Astrocyte (in vitro differentiated cells and primary cell): Measurements from ENCODE around the gene ZBTB7C. TPM values are rescaled to one million over a fixed set of nuclear protein-coding genes. Genes with fewer than 3 reads are reported as not detected.

Experiments used
- DNase-seq: peaks from one replicate; pipeline ENCODE4 v3.0.0-alpha.2; 2010; ENCODE audit warnings: low read depth
- FAIRE-seq: peaks from 2 replicates; lab custom pipeline; 2011; peaks lifted over from hg19 to GRCh38; lab: Jason Lieb, UNC
- H2AFZ ChIP-seq: 2 replicates; pipeline ENCODE4 v1.6.0; 2012; ENCODE audit warnings: low read depth, low read length, inconsistent platforms
- H3K27ac ChIP-seq: 2 replicates; pipeline ENCODE4 v1.5.1; 2011; ENCODE audit warnings: low read depth, low read length, inconsistent platforms
- H3K27me3 ChIP-seq: 2 replicates; pipeline ENCODE4 v1.6.0; 2011; ENCODE audit warnings: low read length, inconsistent platforms; ENCODE audit not compliant: insufficient read depth
- H3K36me3 ChIP-seq: 2 replicates; pipeline ENCODE4 v1.5.1; 2011; ENCODE audit warnings: low read length, inconsistent platforms; ENCODE audit not compliant: insufficient read depth
- H3K4me1 ChIP-seq: 2 replicates; pipeline ENCODE4 v1.5.1; 2011; ENCODE audit warnings: low read length, inconsistent platforms; ENCODE audit not compliant: insufficient read depth
- H3K4me2 ChIP-seq: 2 replicates; pipeline ENCODE4 v1.6.0; 2012; ENCODE audit warnings: low read length, inconsistent platforms
- H3K4me3 ChIP-seq: 2 replicates; pipeline ENCODE4 v1.5.1; 2011; ENCODE audit warnings: low read depth, mild to moderate bottlenecking, low read length, inconsistent platforms; ENCODE audit not compliant: insufficient read depth
- H3K79me2 ChIP-seq: 2 replicates; pipeline ENCODE4 v1.6.0; 2012; ENCODE audit warnings: mild to moderate bottlenecking, low read length, inconsistent platforms; ENCODE audit not compliant: insufficient read depth
- H3K9ac ChIP-seq: 2 replicates; pipeline ENCODE4 v1.6.0; 2012; ENCODE audit warnings: mild to moderate bottlenecking, low read length, inconsistent platforms
- H3K9me3 ChIP-seq: 2 replicates; pipeline ENCODE4 v1.5.1; 2012; ENCODE audit warnings: low read depth, mild to moderate bottlenecking, low read length, inconsistent platforms; ENCODE audit not compliant: insufficient read depth
- H4K20me1 ChIP-seq: 2 replicates; pipeline ENCODE4 v1.6.0; 2012; ENCODE audit warnings: low read length, inconsistent platforms; ENCODE audit not compliant: insufficient read depth
- H3K27ac Mint-ChIP-seq: one replicate; pipeline ENCODE4 v1.8.0; 2021; ENCODE audit warnings: mild to moderate bottlenecking, mixed read lengths; ENCODE audit not compliant: unreplicated experiment
- H3K27me3 Mint-ChIP-seq: one replicate; pipeline ENCODE4 v1.8.0; 2021; ENCODE audit warnings: low read depth, mixed read lengths; ENCODE audit not compliant: unreplicated experiment
- H3K36me3 Mint-ChIP-seq: one replicate; pipeline ENCODE4 v1.8.0; 2021; ENCODE audit warnings: low read depth, mixed read lengths; ENCODE audit not compliant: unreplicated experiment
- H3K4me1 Mint-ChIP-seq: one replicate; pipeline ENCODE4 v1.8.0; 2021; ENCODE audit warnings: low read depth, mixed read lengths; ENCODE audit not compliant: unreplicated experiment
- H3K4me3 Mint-ChIP-seq: one replicate; pipeline ENCODE4 v1.8.0; 2021; ENCODE audit warnings: mild to moderate bottlenecking, moderate library complexity, mixed read lengths; ENCODE audit not compliant: unreplicated experiment
- H3K9me3 Mint-ChIP-seq: one replicate; pipeline ENCODE4 v1.8.0; 2021; ENCODE audit warnings: mild to moderate bottlenecking, mixed read lengths; ENCODE audit not compliant: unreplicated experiment
- EZH2 ChIP-seq: IDR thresholded peaks from 2 replicates; pipeline ENCODE4 v1.6.1; 2012; ENCODE audit warnings: mild to moderate bottlenecking, low read length, inconsistent platforms; ENCODE audit not compliant: insufficient read depth
- total RNA-seq: library from RNA; stranded (reverse); gene quantifications from 2 replicates; pipeline ENCODE4 v1.2.1, GENCODE V29; 2021
- TF ChIP-seq, protein P1 (sequence below): IDR thresholded peaks from 2 replicates; pipeline ENCODE4 v1.5.1; 2011; ENCODE audit warnings: low read depth, mild to moderate bottlenecking, inconsistent platforms, low read length, moderate library complexity; ENCODE audit not compliant: insufficient read depth

The ZBTB7C gene
- total RNA-seq, 1 donor from 2014 or later: 1.0 TPM

DNA sequence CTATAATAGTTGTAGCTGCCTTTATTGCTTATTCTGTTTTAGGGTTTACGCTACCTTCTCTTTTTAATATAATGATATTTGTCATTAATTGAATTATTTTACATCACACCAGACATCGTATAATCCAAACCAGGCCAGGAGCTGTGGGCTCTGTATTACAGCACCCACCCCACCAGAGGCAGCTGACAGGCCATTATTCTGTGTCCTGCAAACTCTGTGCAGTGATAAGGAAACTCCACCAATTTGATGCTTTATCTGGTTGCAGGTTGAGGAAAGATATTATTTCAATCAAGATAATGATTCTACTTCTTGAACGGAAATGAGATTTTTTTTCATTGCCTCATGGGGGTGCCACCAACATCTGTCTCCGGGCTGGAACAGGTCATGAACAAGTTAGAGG is 227.3 kb downstream of the ZBTB7C start:
- Histone ChIP-seq H3K27me3 (peaks cover 41% of the 10 kb centered on the region), H3K4me1 (no peaks in the 10 kb centered on the region), H3K36me3 (no peaks in the 10 kb centered on the region), H4K20me1 (no peaks in the 10 kb centered on the region), H2AFZ (no peak overlapping the region), H3K4me2 (no peak overlapping the region), H3K4me3 (no peak overlapping the region), H3K9ac (no peak overlapping the region), H3K9me3 (no peaks in the 10 kb centered on the region), H3K79me2 (no peaks in the 10 kb centered on the region), H3K27ac (no peak overlapping the region)
- H3K27me3 Mint-ChIP-seq: peaks cover 58% of the 10 kb centered on the region
- peaks cover 5% of the 10 kb centered on the region for H3K9me3 Mint-ChIP-seq
- no peak for FAIRE-seq
- H3K4me3 Mint-ChIP-seq: no peak overlapping the region
- TF ChIP-seq, protein P1, sequence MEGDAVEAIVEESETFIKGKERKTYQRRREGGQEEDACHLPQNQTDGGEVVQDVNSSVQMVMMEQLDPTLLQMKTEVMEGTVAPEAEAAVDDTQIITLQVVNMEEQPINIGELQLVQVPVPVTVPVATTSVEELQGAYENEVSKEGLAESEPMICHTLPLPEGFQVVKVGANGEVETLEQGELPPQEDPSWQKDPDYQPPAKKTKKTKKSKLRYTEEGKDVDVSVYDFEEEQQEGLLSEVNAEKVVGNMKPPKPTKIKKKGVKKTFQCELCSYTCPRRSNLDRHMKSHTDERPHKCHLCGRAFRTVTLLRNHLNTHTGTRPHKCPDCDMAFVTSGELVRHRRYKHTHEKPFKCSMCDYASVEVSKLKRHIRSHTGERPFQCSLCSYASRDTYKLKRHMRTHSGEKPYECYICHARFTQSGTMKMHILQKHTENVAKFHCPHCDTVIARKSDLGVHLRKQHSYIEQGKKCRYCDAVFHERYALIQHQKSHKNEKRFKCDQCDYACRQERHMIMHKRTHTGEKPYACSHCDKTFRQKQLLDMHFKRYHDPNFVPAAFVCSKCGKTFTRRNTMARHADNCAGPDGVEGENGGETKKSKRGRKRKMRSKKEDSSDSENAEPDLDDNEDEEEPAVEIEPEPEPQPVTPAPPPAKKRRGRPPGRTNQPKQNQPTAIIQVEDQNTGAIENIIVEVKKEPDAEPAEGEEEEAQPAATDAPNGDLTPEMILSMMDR: no peak
- no peak for TF ChIP-seq EZH2
- DNase-seq: no peak
- H3K27ac Mint-ChIP-seq: no peak overlapping the region
- H3K36me3 Mint-ChIP-seq: peaks cover 2% of the 10 kb centered on the region
- no peaks in the 10 kb centered on the region for H3K4me1 Mint-ChIP-seq

DNA sequence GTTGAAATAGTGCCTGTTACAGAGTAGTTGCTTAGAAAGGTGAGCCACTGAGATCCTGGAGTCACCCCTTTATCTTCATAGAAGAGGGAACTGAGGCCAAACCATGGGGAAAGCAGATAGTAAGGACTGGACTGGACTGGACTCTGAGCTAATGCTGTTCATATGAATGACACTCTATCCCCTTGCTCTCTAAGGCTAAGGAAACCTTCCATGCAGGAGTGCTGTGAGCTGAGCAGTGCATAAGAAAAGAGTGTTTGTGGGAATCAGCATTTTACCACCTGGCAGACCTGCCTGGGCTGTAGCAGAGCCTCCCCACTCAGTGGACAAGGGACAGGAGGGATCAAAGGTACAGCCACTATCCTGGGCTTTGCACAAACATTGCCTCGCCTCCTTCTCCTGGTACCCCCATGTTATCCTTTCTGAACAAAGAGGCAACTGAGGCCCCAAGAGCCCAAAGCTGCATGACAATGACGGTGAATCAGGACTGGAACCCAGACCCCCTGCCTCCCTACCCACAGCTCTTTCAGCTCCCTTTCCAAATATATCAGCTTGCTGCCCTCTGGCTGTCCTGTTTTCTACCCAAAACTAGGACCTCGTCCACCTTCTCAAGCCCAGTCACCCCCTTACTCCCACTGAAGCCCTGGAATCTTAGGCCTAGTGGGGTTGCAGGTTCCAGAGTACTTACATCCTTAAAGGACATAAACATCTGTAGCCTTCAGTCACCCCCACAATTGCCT is 227.9 kb downstream of the ZBTB7C start:
- Histone ChIP-seq H2AFZ (no peak overlapping the region), H3K36me3 (no peaks in the 10 kb centered on the region), H3K9me3 (no peaks in the 10 kb centered on the region), H3K4me3 (no peak overlapping the region), H4K20me1 (no peaks in the 10 kb centered on the region), H3K79me2 (no peaks in the 10 kb centered on the region), H3K4me1 (no peaks in the 10 kb centered on the region), H3K27ac (no peak overlapping the region), H3K9ac (no peak overlapping the region), H3K27me3 (peaks cover 36% of the 10 kb centered on the region), H3K4me2 (no peak overlapping the region)
- no peak overlapping the region for H3K4me3 Mint-ChIP-seq
- FAIRE-seq (no peak), DNase-seq (no peak)
- no peak overlapping the region for H3K27ac Mint-ChIP-seq
- no peaks in the 10 kb centered on the region for H3K4me1 Mint-ChIP-seq
- no peak for TF ChIP-seq EZH2
- TF ChIP-seq, protein P1: no peak
- peaks cover 2% of the 10 kb centered on the region for H3K36me3 Mint-ChIP-seq
- H3K9me3 Mint-ChIP-seq: peaks cover 5% of the 10 kb centered on the region
- peaks cover 59% of the 10 kb centered on the region for H3K27me3 Mint-ChIP-seq

DNA sequence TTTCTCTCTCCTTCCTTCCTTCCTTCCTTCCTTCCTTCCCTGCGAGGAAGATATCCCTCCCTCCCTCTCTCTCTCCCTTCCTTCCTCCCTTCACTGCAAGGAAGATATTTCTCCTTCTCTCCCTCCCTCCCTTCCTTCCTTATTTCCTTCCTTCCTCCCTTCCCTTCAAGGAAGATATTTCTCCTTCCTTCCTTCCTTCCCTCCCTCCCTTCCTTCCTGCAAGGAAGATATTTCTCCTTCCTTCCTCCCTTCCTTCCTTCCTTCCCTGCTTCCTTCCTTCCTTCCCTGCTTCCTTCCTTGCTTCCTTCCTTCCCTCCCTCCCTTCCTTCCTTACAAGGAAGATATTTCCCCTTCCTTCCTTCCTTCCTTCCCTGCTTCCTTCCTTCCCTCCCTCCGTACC is 229.5 kb downstream of the ZBTB7C start:
- Histone ChIP-seq H3K4me2 (no peak overlapping the region), H3K9me3 (no peaks in the 10 kb centered on the region), H2AFZ (no peak overlapping the region), H3K27ac (no peak overlapping the region), H3K9ac (no peak overlapping the region), H4K20me1 (no peaks in the 10 kb centered on the region), H3K79me2 (no peaks in the 10 kb centered on the region), H3K4me3 (no peak overlapping the region), H3K36me3 (no peaks in the 10 kb centered on the region), H3K4me1 (no peaks in the 10 kb centered on the region), H3K27me3 (peaks cover 29% of the 10 kb centered on the region)
- Mint-ChIP-seq H3K27me3 (peaks cover 56% of the 10 kb centered on the region), H3K36me3 (peaks cover 2% of the 10 kb centered on the region), H3K9me3 (peaks cover 5% of the 10 kb centered on the region), H3K27ac (no peak overlapping the region), H3K4me1 (no peaks in the 10 kb centered on the region), H3K4me3 (no peak overlapping the region)
- FAIRE-seq (no peak), DNase-seq (no peak)
- TF ChIP-seq, protein P1: no peak
- no peak for TF ChIP-seq EZH2
